ENCODE results near the gene GTF2E1.
"Not testable (repeated sequence)": the region's sequence is repeated elsewhere in the genome, so short reads cannot be mapped to it uniquely, and the experiment has no call there.

The GTF2E1 gene

DNA sequence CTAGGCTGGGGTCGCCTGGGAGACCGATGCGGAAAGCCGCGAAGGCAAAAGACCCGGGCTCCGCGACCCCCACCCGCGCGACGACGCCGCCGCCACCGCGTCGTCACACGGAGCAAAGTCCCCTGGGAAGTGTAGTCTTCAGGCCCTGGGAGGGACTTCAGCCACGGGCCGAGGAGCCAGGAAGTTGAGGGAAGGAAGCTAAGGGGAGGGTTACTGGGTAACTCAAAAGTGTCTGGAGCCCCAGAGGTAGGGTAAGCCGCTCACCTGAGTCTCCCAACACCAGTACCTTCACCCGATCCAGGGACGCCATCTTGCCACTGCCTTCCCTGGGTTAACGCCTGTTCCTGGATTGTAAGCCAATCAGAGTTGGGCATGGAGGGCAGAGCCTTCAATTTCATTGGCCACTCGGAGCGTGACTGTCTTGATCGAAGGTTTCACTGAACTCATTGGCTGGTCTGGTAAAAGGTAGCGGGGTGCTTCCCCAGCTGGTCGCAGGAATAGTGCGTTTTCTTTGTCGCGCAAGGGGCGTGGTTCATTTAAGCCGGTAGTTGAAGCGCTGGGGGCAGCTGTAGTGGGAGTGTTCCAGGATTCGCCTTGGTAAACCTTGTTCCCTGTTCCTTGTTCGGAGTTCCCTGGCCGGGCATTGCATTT lies at the start of gene GTF2E1, which contains the start of gene RABL3:
TSS of gene GTF2E1 (plus strand) at position 547 of the 651 bp plus-strand sequence. CDS start 7,809 bp downstream, outside the sequence.
TSS of gene RABL3 (minus strand) at position 319 of the 651 bp plus-strand sequence. CDS start at position 310, 9 bp downstream.
- peak; percentile 100 for DNase-seq

DNA sequence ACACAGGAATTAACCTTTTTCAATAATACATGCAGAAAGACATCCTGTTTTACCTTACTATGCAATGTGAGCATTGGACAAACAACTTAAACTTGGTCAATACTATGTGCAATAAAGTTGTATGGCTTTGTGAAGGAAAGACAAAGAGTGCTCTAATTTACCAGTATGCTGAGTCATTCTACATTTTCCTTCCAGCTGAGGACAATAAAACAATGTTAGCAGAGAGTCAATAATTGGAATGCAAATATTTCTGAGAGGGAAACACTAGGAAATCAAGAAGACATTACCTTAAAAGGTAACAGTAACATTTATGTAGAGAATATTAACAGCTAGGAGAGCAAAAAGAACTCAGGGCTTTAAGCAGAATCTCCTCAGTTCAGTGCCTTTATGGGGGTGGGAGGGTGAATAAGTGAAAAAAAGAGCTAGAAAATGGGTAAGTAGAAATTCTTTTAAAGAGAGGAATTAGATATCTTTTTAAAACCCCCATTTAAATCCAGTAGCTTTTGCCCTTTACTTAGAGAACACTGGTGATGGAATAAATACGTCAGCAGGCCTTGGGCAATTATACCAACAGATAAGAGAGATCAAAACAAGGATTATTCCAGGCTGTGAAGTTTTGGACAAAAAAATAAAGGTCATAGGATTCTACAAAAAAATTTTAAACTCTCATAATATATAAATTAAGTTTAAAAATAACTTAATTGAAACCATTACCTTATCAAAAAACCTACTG lies 48.9 kb upstream of the GTF2E1 start:
- no peak for DNase-seq

DNA sequence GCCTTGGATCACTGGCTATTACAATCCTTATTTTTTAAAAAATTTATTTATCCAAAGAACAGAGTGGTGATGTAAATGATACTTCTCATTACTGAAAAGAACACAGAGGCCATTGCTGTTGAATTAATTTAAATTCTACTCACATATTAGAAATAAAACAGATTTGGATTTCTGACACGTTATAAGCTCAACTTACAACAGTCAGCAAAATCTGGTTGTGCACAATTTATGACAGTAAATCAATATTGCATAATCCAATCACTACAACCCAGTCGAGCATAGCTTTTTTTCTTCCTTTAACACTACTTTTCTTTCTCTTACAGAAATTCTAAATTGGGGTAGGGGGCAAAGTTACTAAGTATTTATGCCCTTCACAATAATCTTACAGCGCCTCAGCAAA lies 43.2 kb upstream of the GTF2E1 start:
- no peak for DNase-seq

DNA sequence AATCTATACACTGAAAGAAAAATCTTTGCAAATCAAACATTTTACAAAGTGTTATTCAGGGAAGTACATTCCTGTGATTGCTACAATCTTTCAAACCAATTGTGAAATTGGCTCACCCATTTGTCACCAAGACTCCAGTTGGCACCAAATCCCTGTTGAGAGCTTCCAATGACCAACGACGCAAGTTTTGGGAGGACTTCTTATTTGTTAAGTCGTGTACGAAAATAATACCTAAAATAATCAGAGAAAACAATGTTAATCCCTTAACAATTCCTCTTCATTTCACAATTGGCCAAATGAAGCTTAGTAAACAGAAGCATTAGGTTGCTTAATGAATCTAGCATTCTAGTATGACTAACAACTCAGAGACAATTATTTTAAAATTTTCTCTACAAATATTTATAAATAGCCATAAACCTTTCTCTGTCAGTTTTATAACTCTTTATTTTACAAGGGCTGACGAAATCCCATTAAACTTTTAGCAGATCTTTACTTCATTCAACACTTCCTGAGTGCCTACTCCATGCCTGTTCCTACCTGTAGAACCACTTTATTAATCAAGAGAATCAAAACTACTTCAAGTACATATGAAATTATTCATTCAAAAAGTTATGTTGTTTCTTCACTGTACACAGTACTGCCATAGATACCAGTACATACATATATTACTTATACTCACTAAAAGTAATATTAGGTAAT lies 36.5 kb upstream of the GTF2E1 start:
- DNase-seq: no peak

DNA sequence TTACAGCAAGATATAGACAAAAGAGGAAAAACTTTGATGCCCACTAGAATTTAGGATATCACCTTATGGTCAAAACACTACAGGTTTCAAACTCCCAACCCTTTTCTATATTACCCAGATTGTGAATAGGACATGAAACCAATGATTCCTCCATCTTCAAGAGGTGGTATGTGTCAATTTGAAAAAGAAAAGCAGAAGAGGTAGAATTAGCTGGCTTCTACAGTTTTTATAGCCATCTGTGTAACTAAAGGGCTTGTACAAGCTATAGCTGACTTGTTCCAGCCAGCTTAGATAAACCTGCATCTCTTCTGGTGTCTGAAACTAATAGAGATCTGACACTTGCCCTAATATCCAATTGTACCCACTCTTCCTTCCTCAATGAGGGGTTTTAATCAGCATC lies 35.6 kb upstream of the GTF2E1 start:
- no peak for DNase-seq

DNA sequence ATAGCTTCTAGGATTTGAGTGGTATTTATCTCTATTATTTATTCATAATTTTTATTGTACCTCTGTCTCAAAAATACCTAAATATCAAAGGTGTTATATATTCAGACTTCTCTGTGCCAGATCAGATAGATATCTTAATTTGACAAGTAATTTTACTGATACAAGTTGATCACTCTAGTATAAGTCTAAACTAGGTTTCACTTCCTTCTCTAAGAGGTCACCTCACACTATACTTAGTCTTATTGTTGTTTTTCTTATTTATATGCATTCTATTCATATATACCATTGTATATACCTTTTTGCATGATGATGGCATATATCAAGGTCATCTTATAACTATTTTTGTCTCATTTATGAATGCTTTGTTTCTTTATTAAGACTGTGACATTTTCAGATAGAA lies 34.1 kb upstream of the GTF2E1 start:
- no peak for DNase-seq

- DNase-seq: no peak
Observed at GRCh38 chr3:120710369-120710768, 32.2 kb upstream of the GTF2E1 start.

- no peak for DNase-seq
Observed at GRCh38 chr3:120713262-120713661, 29.3 kb upstream of the GTF2E1 start.

GRCh38 chr3:120719167-120719834 lies 23.2 kb upstream of the GTF2E1 start:
- DNase-seq: not testable (repeated sequence)

- DNase-seq: no peak
Observed at GRCh38 chr3:120726791-120727190, 15.8 kb upstream of the GTF2E1 start.

DNA sequence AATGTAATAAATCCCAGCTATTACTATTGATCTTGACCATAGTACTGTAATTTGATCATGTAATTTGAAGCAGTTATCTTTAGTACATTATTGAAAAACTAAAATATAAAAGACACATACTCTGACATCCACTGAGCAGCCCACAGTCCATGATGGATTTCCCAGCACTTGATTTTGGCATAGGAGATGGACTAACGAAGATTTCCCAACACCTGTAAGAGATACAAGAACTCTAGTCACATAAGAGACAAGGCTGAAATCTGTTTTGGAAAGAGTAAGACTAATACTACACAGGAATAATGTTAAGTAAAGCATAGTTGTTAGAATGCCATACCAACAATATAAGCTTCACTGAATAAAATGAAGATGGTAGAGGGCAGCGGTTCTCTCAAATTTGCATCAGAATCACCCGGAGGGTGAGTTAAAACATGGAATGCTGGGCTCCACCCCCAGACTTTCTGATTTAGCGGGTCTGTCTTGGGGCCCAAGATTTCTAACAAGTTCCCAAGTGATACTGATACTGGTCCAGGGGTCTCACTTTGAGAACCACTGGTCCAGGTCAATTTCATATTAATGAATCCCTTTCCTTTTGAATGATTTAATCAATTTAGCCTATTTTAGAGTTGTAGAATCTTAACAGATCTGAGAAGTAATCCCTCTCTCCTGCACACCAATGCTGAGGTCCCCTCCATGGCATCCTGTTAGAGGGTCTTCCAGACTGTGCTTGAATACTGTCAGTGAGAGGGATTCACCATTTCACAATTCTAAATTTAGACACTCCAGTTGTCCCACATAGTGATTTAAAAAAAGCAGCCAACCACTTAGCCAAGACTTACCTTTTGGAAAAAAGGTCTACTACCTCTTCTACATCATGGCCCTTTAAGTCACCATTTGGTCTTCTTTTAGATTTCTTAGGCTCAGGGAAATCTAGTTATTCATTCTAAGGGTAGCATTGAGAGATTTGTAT lies 11.7 kb upstream of the GTF2E1 start:
- no peak for DNase-seq

DNA sequence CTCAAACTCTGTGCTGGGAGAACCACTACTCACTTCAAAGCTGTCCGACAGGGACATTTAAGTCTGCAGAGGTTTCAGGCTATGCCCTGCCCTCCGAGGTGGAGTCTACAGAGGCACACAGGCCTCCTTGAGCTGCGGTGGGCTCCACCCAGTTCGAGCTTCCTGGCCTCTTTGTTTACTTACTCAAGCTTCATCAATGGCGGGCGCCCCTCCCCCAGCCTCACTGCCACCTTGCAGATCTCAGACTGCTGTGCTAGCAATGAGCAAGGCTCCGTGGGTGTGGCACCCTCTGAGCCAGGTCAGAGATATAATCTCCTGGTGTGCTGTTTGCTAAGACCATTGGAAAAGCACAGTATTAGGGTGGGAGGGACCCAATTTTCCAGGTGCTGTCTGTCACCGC lies 4.5 kb upstream of the GTF2E1 start:
- not testable (repeated sequence) for DNase-seq

- DNase-seq: no peak
Observed at GRCh38 chr3:120741320-120741719, 1.2 kb upstream of the GTF2E1 start.

DNA sequence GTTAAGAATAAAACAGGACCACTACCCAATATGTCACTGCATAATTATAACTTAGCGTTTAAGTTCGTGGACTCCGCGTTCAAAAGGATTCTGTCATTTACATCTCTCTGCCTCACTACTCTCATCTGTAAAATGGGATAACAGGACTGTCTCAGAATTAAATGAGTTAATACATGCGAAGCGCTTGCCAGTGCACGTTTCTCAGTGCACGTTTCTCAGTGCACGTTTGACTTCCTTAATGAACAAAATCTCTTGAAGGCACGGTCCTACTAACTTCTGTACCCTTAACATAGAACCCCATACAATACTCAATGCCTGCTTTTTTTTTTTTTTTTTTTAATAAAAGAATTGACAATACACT lies 727 bp upstream of the GTF2E1 start:
- DNase-seq: peak; percentile 74 to 76

DNA sequence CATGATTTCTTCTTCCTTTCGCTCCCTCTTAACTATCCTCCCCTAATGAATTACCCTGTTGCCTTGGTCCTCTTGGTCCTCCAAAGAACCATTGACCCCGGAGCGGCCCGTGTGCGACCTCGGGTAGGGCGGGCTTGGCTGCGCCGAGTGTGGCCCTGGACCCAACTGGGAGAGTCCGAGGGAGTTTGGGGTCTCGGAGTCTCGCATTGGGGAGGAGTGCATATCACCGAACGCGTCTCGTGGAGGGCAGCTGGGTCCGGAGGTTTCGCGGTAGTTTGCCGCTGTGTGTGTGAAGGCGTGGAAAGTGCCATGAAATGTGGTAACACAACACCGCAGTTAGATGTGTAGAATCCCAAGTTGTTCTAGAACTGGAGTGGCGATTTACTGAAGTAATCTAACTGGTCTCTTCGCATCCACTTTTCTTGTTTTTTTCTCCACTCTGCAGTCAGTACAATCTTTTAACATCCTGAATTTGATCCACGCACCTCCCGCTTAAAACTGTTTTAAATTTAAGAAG lies 363 bp downstream of the GTF2E1 start:
- peak in 1 of 2 experiments; percentile 36 for DNase-seq

- DNase-seq: no peak
Observed at GRCh38 chr3:120743556-120744195, 1.1 kb downstream of the GTF2E1 start.

DNA sequence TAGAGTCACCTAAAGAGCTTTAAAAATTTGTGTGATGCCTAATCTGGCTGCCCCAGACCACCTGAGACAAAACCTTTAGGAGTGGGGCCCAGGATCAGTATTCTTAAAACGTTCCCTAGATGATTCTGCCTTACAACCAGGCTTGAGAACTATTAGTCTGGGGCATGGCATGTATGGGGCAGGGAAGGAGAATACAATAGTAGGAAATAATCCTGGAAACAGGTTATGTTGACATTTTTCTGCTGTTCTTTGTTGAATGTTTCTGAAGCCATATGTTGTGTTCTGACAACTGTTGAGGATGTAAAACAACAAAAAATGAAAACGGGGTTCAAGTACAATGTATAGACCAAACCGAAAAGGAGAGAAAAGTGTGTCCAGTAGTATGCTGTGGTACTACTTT lies 2.9 kb downstream of the GTF2E1 start:
- DNase-seq: no peak

DNA sequence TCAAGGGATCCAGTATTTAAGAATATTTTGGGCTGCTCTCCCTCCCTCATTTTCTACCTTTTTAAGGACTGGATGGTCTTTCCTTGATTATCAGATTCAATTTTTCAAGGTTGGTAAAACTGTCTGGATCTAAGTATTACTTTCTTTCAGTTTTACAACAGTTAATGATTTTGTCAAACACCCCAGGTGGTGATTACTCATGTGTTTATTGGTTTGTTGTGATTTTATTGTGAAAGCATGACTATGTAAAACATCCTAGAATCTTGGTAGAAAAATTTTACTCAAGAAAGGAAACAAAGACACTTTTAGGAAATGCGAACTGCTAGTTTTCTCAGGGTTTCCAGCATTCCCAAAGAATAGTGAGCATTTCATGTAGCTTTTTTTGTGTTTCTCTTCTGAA lies 7.3 kb downstream of the GTF2E1 start:
- DNase-seq: no peak

DNA sequence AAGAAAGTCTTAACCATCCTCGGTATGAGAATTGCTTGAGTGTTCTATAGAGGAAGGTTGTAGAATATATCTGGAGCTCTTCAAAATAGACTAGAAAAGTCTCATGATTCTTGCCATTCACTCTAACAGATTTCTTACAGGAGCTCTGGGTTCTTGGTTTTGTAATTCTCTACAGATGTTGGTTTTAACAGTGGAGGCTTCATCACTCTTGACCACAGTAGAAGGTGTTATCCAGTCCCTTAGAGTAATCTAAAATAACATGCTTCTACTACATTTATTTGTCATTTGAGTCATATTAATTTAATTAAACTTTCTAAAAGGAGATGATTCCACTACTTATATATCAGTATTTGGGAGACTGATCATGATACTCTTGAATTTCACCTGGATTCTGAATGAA lies 9.7 kb downstream of the GTF2E1 start:
- no peak for DNase-seq

DNA sequence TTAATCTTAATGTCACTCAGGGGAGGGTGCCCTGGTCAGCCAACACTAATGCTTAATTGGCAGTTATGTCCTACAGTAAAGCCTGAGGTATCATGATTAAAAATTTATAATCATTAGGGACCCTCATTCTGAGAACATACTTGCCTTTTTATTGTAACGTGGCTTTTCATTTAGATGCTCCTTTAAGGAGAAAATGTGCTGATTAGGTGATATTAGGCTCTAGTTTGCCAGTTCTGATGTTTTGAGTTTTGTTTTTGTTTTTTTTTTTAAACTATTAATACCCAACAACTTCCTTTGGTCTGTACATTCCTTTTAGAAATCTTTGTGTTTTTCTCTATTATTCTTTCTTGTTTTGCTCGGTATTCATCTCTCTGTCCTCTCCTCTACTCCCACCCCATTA lies 10.3 kb downstream of the GTF2E1 start:
- no peak for DNase-seq

DNA sequence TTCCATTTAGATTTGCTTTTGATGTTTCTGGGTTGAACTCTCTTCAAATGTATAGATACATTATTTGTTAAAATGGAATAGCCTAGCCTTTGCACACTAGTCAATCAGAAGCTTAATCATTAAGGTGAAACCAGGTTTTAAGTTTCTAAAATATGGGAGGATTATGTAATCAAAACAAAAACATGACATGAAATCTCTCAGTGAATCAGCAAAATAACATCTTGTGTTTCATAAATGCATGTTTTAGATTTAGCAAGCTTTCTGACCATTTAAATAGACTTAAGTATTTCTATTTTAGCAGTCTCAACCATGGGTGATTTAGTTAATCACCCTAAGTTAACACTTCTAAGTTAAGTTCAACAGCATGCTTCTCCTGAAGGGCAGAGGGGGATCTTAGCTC lies 11.3 kb downstream of the GTF2E1 start:
- DNase-seq: no peak
